ENCODE results near the gene SV2B. TPM values are rescaled to one million over a fixed set of nuclear protein-coding genes. Genes with fewer than 3 reads are reported as not detected.

Gene SV2B
- total RNA-seq, 2 experiments from 2014 or later: not detected

DNA sequence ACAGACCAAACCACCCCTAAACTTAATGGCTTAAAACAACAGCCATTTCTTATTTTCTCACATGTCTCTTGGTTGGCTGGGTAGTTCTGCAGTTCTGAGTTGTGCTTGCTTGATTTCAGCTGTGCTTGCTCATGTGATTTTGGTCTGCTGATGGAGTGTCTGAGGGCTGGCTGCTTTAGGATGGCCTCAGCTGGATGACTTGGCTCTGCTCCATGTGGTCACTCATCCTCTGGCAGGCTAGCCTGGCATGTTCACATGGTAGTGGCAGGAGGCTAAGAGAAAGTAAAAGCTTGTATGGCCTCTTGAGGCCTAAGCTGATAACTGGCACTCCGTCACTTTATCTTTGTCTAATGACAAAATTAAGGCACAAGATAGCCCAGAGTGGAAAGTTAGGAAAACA is 4.1 kb downstream of the SV2B start:
- no peaks in the 10 kb centered on the region for H3K36me3 ChIP-seq (ENCODE audit: insufficient read depth, low read length)
- TF ChIP-seq, protein P1, sequence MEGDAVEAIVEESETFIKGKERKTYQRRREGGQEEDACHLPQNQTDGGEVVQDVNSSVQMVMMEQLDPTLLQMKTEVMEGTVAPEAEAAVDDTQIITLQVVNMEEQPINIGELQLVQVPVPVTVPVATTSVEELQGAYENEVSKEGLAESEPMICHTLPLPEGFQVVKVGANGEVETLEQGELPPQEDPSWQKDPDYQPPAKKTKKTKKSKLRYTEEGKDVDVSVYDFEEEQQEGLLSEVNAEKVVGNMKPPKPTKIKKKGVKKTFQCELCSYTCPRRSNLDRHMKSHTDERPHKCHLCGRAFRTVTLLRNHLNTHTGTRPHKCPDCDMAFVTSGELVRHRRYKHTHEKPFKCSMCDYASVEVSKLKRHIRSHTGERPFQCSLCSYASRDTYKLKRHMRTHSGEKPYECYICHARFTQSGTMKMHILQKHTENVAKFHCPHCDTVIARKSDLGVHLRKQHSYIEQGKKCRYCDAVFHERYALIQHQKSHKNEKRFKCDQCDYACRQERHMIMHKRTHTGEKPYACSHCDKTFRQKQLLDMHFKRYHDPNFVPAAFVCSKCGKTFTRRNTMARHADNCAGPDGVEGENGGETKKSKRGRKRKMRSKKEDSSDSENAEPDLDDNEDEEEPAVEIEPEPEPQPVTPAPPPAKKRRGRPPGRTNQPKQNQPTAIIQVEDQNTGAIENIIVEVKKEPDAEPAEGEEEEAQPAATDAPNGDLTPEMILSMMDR (IDR thresholded peaks at IDR 0.05): no peak
- Mint-ChIP-seq H3K27me3 (peaks cover 85% of the 10 kb centered on the region), H3K36me3 (ENCODE audit: low read depth) (no peaks in the 10 kb centered on the region), H3K9me3 (no peaks in the 10 kb centered on the region), H3K27ac (no peak overlapping the region), H3K4me1 (ENCODE audit: low read depth) (peaks cover 17% of the 10 kb centered on the region), H3K4me3 (no peak overlapping the region)
- H3K27ac ChIP-seq (ENCODE audit: low read depth in 1 of 2, low read length in 2 of 2): no peak overlapping the region
- ATAC-seq (ENCODE audit: poor library complexity): no peak
- intact Hi-C loops (cut with DNase I, micrococcal nuclease): no loop called here
- H3K4me1 ChIP-seq (ENCODE audit: insufficient read depth, low read length): peaks cover 19% of the 10 kb centered on the region
- H3K27me3 ChIP-seq (ENCODE audit: control insufficient read depth in 1 of 2, insufficient read depth in 2 of 2, low read length in 2 of 2): peaks cover 49 to 68% of the 10 kb centered on the region in 2 experiments
- DNase-seq: no peak
- ChIA-PET CTCF (no interaction called here), POLR2A (no interaction called here)
- H3K9me3 ChIP-seq (ENCODE audit: control insufficient read depth in 1 of 2, insufficient read depth in 1 of 2, low read length in 2 of 2): no peaks in the 10 kb centered on the region
- H3K4me3 ChIP-seq (ENCODE audit: low read length): no peak overlapping the region

DNA sequence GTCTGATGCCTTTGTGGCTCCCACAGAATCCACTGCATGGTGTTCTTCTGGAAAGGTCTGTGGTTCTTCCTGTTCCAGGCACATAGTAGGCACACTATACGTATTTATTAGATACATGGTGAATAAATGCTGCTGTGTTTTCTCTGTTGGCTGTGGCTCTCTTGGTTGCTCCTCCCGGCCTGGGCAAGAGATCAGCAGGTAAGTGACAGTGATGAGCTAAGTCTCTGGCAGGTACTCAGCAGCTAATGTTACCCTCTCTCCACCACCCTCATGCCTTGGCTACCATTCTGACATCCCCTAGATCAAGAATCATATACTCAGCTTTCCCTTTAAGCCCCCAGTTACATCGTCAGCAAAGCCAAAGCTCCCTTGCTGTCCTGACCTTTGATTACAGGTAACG is 8.4 kb downstream of the SV2B start:
- Mint-ChIP-seq H3K27me3 (peaks cover 64% of the 10 kb centered on the region), H3K4me1 (ENCODE audit: low read depth) (no peaks in the 10 kb centered on the region), H3K36me3 (ENCODE audit: low read depth) (no peaks in the 10 kb centered on the region), H3K9me3 (no peaks in the 10 kb centered on the region), H3K4me3 (no peak overlapping the region), H3K27ac (no peak overlapping the region)
- ATAC-seq (ENCODE audit: poor library complexity) (no peak), DNase-seq (no peak)
- POLR2A ChIA-PET: interaction anchor here (0.6 kb wide), 1 partner anchor 8 kb away, joined by 3 read pairs; the partner anchor contains the start of gene SV2B
- Histone ChIP-seq H3K4me1 (ENCODE audit: insufficient read depth, low read length) (no peaks in the 10 kb centered on the region), H3K36me3 (ENCODE audit: insufficient read depth, low read length) (no peaks in the 10 kb centered on the region), H3K27me3 (ENCODE audit: control insufficient read depth in 1 of 2, insufficient read depth in 2 of 2, low read length in 2 of 2) (peaks cover 28 to 43% of the 10 kb centered on the region in 2 experiments), H3K9me3 (ENCODE audit: control insufficient read depth in 1 of 2, insufficient read depth in 1 of 2, low read length in 2 of 2) (no peaks in the 10 kb centered on the region), H3K4me3 (ENCODE audit: low read length) (no peak overlapping the region), H3K27ac (ENCODE audit: low read depth in 1 of 2, low read length in 2 of 2) (no peak overlapping the region)
- TF ChIP-seq, protein P1 (IDR thresholded peaks at IDR 0.05): no peak
- intact Hi-C loops (cut with DNase I, micrococcal nuclease): no loop called here
- CTCF ChIA-PET: no interaction called here

DNA sequence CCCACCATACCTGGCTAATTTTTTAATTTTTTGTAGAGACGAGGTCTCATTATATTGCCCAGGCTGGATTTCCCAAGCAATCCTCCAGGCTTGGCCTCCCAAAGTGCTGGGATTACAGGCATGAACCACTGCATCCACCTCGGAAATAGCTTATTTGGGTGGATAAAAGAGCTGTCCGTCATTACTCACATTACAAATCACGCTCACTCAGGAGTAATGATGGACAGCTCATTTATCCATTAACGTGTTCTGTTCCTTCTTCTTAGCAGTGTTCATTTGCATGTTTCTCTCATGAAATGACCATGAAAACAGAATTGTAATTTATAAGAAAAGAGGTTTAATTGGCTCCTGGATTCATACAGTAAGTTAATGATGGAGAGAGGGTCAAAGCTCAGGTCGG is 9.8 kb downstream of the SV2B start:
- H3K9me3 Mint-ChIP-seq: no peaks in the 10 kb centered on the region
- peaks cover 22 to 54% of the 10 kb centered on the region in 2 experiments for H3K27me3 ChIP-seq (ENCODE audit: control insufficient read depth in 1 of 2, insufficient read depth in 2 of 2, low read length in 2 of 2)
- no peaks in the 10 kb centered on the region for H3K36me3 Mint-ChIP-seq (ENCODE audit: low read depth)
- no peaks in the 10 kb centered on the region for H3K4me1 ChIP-seq (ENCODE audit: insufficient read depth, low read length)
- peaks cover 57% of the 10 kb centered on the region for H3K27me3 Mint-ChIP-seq
- H3K4me1 Mint-ChIP-seq (ENCODE audit: low read depth): no peaks in the 10 kb centered on the region
- H3K9me3 ChIP-seq (ENCODE audit: control insufficient read depth in 1 of 2, insufficient read depth in 1 of 2, low read length in 2 of 2): no peaks in the 10 kb centered on the region
- intact Hi-C loops (cut with DNase I, micrococcal nuclease): no loop called here
- POLR2A ChIA-PET: no interaction called here
- H3K36me3 ChIP-seq (ENCODE audit: insufficient read depth, low read length): no peaks in the 10 kb centered on the region
- H3K27ac ChIP-seq (ENCODE audit: low read depth in 1 of 2, low read length in 2 of 2): no peak overlapping the region
- TF ChIP-seq, protein P1 (IDR thresholded peaks at IDR 0.05): no peak
- no peak overlapping the region for H3K27ac Mint-ChIP-seq
- DNase-seq (no peak), ATAC-seq (ENCODE audit: poor library complexity) (no peak)
- CTCF ChIA-PET: no interaction called here
- no peak overlapping the region for H3K4me3 ChIP-seq (ENCODE audit: low read length)
- H3K4me3 Mint-ChIP-seq: no peak overlapping the region

Measured in CD4-positive, alpha-beta T cell (primary cell).